ENCODE data around the gene BMP8A. TPM values are rescaled to one million over a fixed set of nuclear protein-coding genes. Genes with fewer than 3 reads are reported as not detected.

Gene BMP8A
- polyA plus RNA-seq, 3 donors, result not detected

GRCh38 chr1:39483276-39483675, 8.2 kb upstream of the BMP8A start:
- Mint-ChIP-seq H3K4me3 (no peak overlapping the region), H3K9me3 (no peaks in the 10 kb centered on the region), H3K27me3 (ENCODE audit: low read depth in 3 of 3) (no peaks in the 10 kb centered on the region), H3K27ac (no peak overlapping the region), H3K36me3 (peaks cover 73 to 88% of the 10 kb centered on the region in 2 donors), H3K4me1 (no peaks in the 10 kb centered on the region)
- intact Hi-C loops (cut with micrococcal nuclease), result loop anchor here (10.0 kb wide), 2 partner anchors 52 to 92 kb away; partner anchors contain the start of gene PABPC4 (in 1 of the 2)
- H3K79me2 ChIP-seq (ENCODE audit: insufficient read depth, low read length), result no peaks in the 10 kb centered on the region
- no peak overlapping the region for H3K27ac ChIP-seq (ENCODE audit: low read depth in 1 of 2, low read length in 2 of 2)
- no peak overlapping the region for H3K4me3 ChIP-seq (replicated peaks in 1 of 3; ENCODE audit: low read depth in 2 of 3, low read length in 3 of 3)
- peaks cover 0 to 4% of the 10 kb centered on the region in 2 donors for H3K4me1 ChIP-seq (ENCODE audit: control insufficient read depth in 1 of 2, insufficient read depth in 2 of 2, low read length in 2 of 2)
- no peaks in the 10 kb centered on the region for H3K9me3 ChIP-seq (replicated peaks in 1 of 2; ENCODE audit: control insufficient read depth in 1 of 2, insufficient read depth in 1 of 2, low read length in 2 of 2)
- TF ChIP-seq CTCF (IDR thresholded peaks at IDR 0.05), result no peak
- no peak overlapping the region for H3K9ac ChIP-seq (ENCODE audit: insufficient read depth, low read length, poor library complexity, severe bottlenecking)
- peaks cover 80 to 98% of the 10 kb centered on the region in 2 donors for H3K36me3 ChIP-seq (replicated peaks in 1 of 2; ENCODE audit: control insufficient read depth in 1 of 2, insufficient read depth in 2 of 2, low read length in 2 of 2)
- no peak overlapping the region for H2AFZ ChIP-seq (ENCODE audit: insufficient read depth, low read depth, low read length, poor library complexity, severe bottlenecking)
- no peaks in the 10 kb centered on the region for H4K20me1 ChIP-seq (ENCODE audit: insufficient read depth, low read length)
- no peak overlapping the region for H3K4me2 ChIP-seq (replicated peaks; ENCODE audit: extremely low read depth, low read length, poor library complexity, severe bottlenecking)
- 57% methylated on average over 1 of the region's 1 CpG for WGBS (ENCODE audit: insufficient coverage)
- DNase-seq, result no peak
- no peaks in the 10 kb centered on the region for H3K27me3 ChIP-seq (ENCODE audit: control insufficient read depth in 2 of 2, insufficient read depth in 2 of 2, low read length in 2 of 2)

- Histone ChIP-seq H3K4me3 (replicated peaks in 1 of 3; ENCODE audit: low read depth in 2 of 3, low read length in 3 of 3) (no peak overlapping the region), H3K36me3 (replicated peaks in 1 of 2; ENCODE audit: control insufficient read depth in 1 of 2, insufficient read depth in 2 of 2, low read length in 2 of 2) (peaks cover 68 to 85% of the 10 kb centered on the region in 2 donors), H3K27ac (ENCODE audit: low read depth in 1 of 2, low read length in 2 of 2) (no peak overlapping the region), H3K79me2 (ENCODE audit: insufficient read depth, low read length) (no peaks in the 10 kb centered on the region), H3K4me1 (ENCODE audit: control insufficient read depth in 1 of 2, insufficient read depth in 2 of 2, low read length in 2 of 2) (peaks cover 8 to 13% of the 10 kb centered on the region in 2 donors), H3K9ac (ENCODE audit: insufficient read depth, low read length, poor library complexity, severe bottlenecking) (no peak overlapping the region), H3K9me3 (replicated peaks in 1 of 2; ENCODE audit: control insufficient read depth in 1 of 2, insufficient read depth in 1 of 2, low read length in 2 of 2) (no peaks in the 10 kb centered on the region), H3K4me2 (replicated peaks; ENCODE audit: extremely low read depth, low read length, poor library complexity, severe bottlenecking) (no peak overlapping the region), H2AFZ (ENCODE audit: insufficient read depth, low read depth, low read length, poor library complexity, severe bottlenecking) (no peak overlapping the region), H4K20me1 (ENCODE audit: insufficient read depth, low read length) (peaks cover 6% of the 10 kb centered on the region), H3K27me3 (ENCODE audit: control insufficient read depth in 2 of 2, insufficient read depth in 2 of 2, low read length in 2 of 2) (peaks cover 0 to 3% of the 10 kb centered on the region in 2 donors)
- 98% methylated on average over 7 of the region's 7 CpGs for WGBS (ENCODE audit: insufficient coverage)
- peak overlapping the region in 1 of 7 donors; percentile 66 for H3K27ac Mint-ChIP-seq
- intact Hi-C loops (cut with micrococcal nuclease), result loop anchor here (10.0 kb wide), 2 partner anchors 50 to 90 kb away; partner anchors contain the start of gene PABPC4 (in 1 of the 2)
- peaks cover 8% of the 10 kb centered on the region for H3K4me1 Mint-ChIP-seq
- no peak for DNase-seq
- H3K9me3 Mint-ChIP-seq, result no peaks in the 10 kb centered on the region
- no peak overlapping the region for H3K4me3 Mint-ChIP-seq
- peaks cover 1 to 4% (median 4%) of the 10 kb centered on the region in 3 donors for H3K27me3 Mint-ChIP-seq (ENCODE audit: low read depth in 3 of 3)
- H3K36me3 Mint-ChIP-seq, result peaks cover 63 to 77% of the 10 kb centered on the region in 2 donors
- no peak for TF ChIP-seq CTCF (IDR thresholded peaks at IDR 0.05)
Measured at GRCh38 chr1:39484564-39484963, 6.9 kb upstream of the BMP8A start.

All from CD14-positive monocyte (primary cell).